Activated CD8-positive, alpha-beta memory T cell treated with anti-CD3 and anti-CD28 coated beads for 48 hours (primary cell): Measurements from ENCODE around the gene GIT2.
"Not testable (repeated sequence)": the region's sequence is repeated elsewhere in the genome, so short reads cannot be mapped to it uniquely, and the experiment has no call there.

ENCODE experiments used
- DNase-seq, 3 experiments: peaks; one replicate each; pipeline ENCODE4 v3.0.0-alpha.2; 2020; ENCODE audit warnings: low read depth in 2 of 3, low spot score in 2 of 3

GIT2 gene

GRCh38 chr12:109923481-109924245 lies 72.5 kb downstream of the GIT2 start:
- no peak for DNase-seq

GRCh38 chr12:109923038-109923437 lies 73.1 kb downstream of the GIT2 start:
- no peak for DNase-seq

GRCh38 chr12:109921982-109922381 lies 74.2 kb downstream of the GIT2 start:
- no peak for DNase-seq

GRCh38 chr12:109920261-109920780 lies 75.8 kb downstream of the GIT2 start:
- DNase-seq: no peak

- no peak for DNase-seq
These were observed 76.7 kb downstream of the GIT2 start for GRCh38 chr12:109919456-109919855.

GRCh38 chr12:109916045-109916444 lies 80.1 kb downstream of the GIT2 start:
- DNase-seq: no peak

- DNase-seq: no peak
These were observed 80.8 kb downstream of the GIT2 start for GRCh38 chr12:109915171-109916040.

GRCh38 chr12:109914461-109914860 lies 81.7 kb downstream of the GIT2 start:
- DNase-seq: no peak

GRCh38 chr12:109912855-109913321 lies 83.3 kb downstream of the GIT2 start:
- no peak for DNase-seq

- no peak for DNase-seq
These were observed 85.2 kb downstream of the GIT2 start for GRCh38 chr12:109910969-109911348.

- DNase-seq: no peak
These were observed 85.8 kb downstream of the GIT2 start for GRCh38 chr12:109910254-109910968.

GRCh38 chr12:109905301-109905700 lies 90.9 kb downstream of the GIT2 start:
- DNase-seq: no peak

GRCh38 chr12:109902891-109903418 lies 93.2 kb downstream of the GIT2 start:
- no peak for DNase-seq

- DNase-seq: no peak
These were observed 95.2 kb downstream of the GIT2 start for GRCh38 chr12:109900752-109901580.

- DNase-seq: peak; percentile 40 to 55 (median 54)
These were observed 96.1 kb downstream of the GIT2 start, which contains the start of gene TCHP for GRCh38 chr12:109899783-109900751. Gene TCHP, plus strand, starts transcription at chr12:109900274. Its CDS starts 2,753 bp downstream, at chr12:109903027.

GRCh38 chr12:109899345-109899744 lies 96.8 kb downstream of the GIT2 start:
- DNase-seq: not testable (repeated sequence)

GRCh38 chr12:109897029-109897428 lies 99.1 kb downstream of the GIT2 start:
- DNase-seq: no peak

GRCh38 chr12:109896188-109896587 lies 100.0 kb downstream of the GIT2 start:
- DNase-seq: no peak

- DNase-seq: no peak
These were observed 101.2 kb downstream of the GIT2 start for GRCh38 chr12:109894939-109895338.
